OCI-LY7 (cell line): ENCODE measurements around the gene CHN1. TPM values are rescaled to one million over a fixed set of nuclear protein-coding genes. Genes with fewer than 3 reads are reported as not detected.

Experiments used
- BruUV-seq: library from RNA; stranded (reverse); fragments of 400-500 nt; replicated peaks from 2 replicates; lab custom pipeline; 2021; lab: Mats Ljungman, UMichigan
- CTCF ChIA-PET: fragments of 300-600 bp; sonication (Branson Sonifier 250); formaldehyde crosslinking; loops from one replicate; lab custom pipeline; 2022; ENCODE audit warnings: antibody characterized with exemption; ENCODE audit not compliant: unreplicated experiment; lab: Charles Lee
- POLR2A ChIA-PET: fragments of 300-600 bp; sonication (Branson Sonifier 250); formaldehyde crosslinking; loops from one replicate; lab custom pipeline; 2022; ENCODE audit warnings: antibody characterized with exemption; lab: Charles Lee
- DNase-seq: peaks from one replicate; pipeline ENCODE4 v3.0.0-alpha.2; 2015; ENCODE audit warnings: low spot score
- H2AFZ ChIP-seq: fragments of 200-600 bp; sonication (generic), shearing (Covaris generic); 2 replicates; pipeline ENCODE4 v1.6.1; 2014; ENCODE audit warnings: mild to moderate bottlenecking, antibody characterized with exemption, low read length, moderate library complexity
- H3K27ac ChIP-seq: fragments of 200-600 bp; sonication (generic); 2 replicates; pipeline ENCODE4 v1.5.1; 2014; ENCODE audit warnings: mixed run types, low read depth, mild to moderate bottlenecking, moderate library complexity, low read length, inconsistent platforms; ENCODE audit not compliant: poor library complexity, severe bottlenecking
- H3K36me3 ChIP-seq: fragments of 200-600 bp; sonication (generic); 2 replicates; pipeline ENCODE4 v1.6.1; 2014; ENCODE audit warnings: mild to moderate bottlenecking, antibody characterized with exemption, low read length, moderate library complexity, mixed read lengths; ENCODE audit not compliant: insufficient read depth
- H3K4me1 ChIP-seq: fragments of 200-600 bp; sonication (generic); 2 replicates; pipeline ENCODE4 v1.5.1; 2014; ENCODE audit warnings: mild to moderate bottlenecking, low read length; ENCODE audit not compliant: insufficient read depth, poor library complexity, severe bottlenecking
- H3K4me2 ChIP-seq: fragments of 200-600 bp; sonication (generic); 2 replicates; pipeline ENCODE4 v1.6.1; 2014; ENCODE audit warnings: mild to moderate bottlenecking, low read length
- H3K4me3 ChIP-seq: fragments of 200-600 bp; sonication (generic); 2 replicates; pipeline ENCODE4 v1.5.1; 2014; ENCODE audit warnings: mild to moderate bottlenecking, low read depth, low read length; ENCODE audit not compliant: poor library complexity, severe bottlenecking
- H3K79me2 ChIP-seq: fragments of 200-600 bp; sonication (generic); 2 replicates; pipeline ENCODE4 v1.6.1; 2016; ENCODE audit warnings: low read depth, mild to moderate bottlenecking, low read length, moderate library complexity, mixed read lengths; ENCODE audit not compliant: insufficient read depth
- H3K9me2 ChIP-seq: fragments of 200-600 bp; sonication (generic); 2 replicates; pipeline ENCODE4 v1.6.1; 2016; ENCODE audit warnings: mild to moderate bottlenecking, low read length, mixed read lengths; ENCODE audit not compliant: insufficient read depth
- H3K9me3 ChIP-seq: fragments of 200-600 bp; sonication (generic); 2 replicates; pipeline ENCODE4 v1.6.1; 2014; ENCODE audit warnings: mild to moderate bottlenecking, mixed run types, low read length, mixed read lengths
- H4K20me1 ChIP-seq: fragments of 200-600 bp; sonication (generic); 2 replicates; pipeline ENCODE4 v1.6.1; 2014; ENCODE audit warnings: mild to moderate bottlenecking, antibody characterized with exemption, low read length, moderate library complexity, mixed read lengths; ENCODE audit not compliant: insufficient read depth
- CTCF ChIP-seq: fragments of 200-600 bp; sonication (generic); conservative IDR thresholded peaks from 2 replicates; pipeline ENCODE4 v1.5.1; 2014; ENCODE audit warnings: mild to moderate bottlenecking, antibody characterized with exemption, low read length, moderate library complexity, mixed read lengths
- EZH2phosphoT487 ChIP-seq: fragments of 200-600 bp; sonication (generic); IDR thresholded peaks from 2 replicates; pipeline ENCODE4 v1.6.1; 2018; ENCODE audit warnings: low read depth, borderline replicate concordance, mild to moderate bottlenecking, mixed run types, antibody characterized with exemption, low read length, moderate library complexity, mixed read lengths
- intact Hi-C: fragments of 100-400 bp; cut with micrococcal nuclease; formaldehyde crosslinking; loops from one replicate; pipeline ENCODE4 v1.10.0; 2022; ENCODE audit not compliant: unreplicated experiment
- total RNA-seq, 2 experiments: library from RNA; depleted of rRNA in 1 of 2; stranded (reverse); fragments of >200 nt in 1 of 2; shearing (Covaris generic) in 1 of 2; gene quantifications; 2 replicates each; pipeline ENCODE4 v1.2.3, GENCODE V29; 2014 to 2022

The CHN1 gene
- total RNA-seq, 2 experiments from 2014 or later: 0.44 TPM; not detected in 1

DNA sequence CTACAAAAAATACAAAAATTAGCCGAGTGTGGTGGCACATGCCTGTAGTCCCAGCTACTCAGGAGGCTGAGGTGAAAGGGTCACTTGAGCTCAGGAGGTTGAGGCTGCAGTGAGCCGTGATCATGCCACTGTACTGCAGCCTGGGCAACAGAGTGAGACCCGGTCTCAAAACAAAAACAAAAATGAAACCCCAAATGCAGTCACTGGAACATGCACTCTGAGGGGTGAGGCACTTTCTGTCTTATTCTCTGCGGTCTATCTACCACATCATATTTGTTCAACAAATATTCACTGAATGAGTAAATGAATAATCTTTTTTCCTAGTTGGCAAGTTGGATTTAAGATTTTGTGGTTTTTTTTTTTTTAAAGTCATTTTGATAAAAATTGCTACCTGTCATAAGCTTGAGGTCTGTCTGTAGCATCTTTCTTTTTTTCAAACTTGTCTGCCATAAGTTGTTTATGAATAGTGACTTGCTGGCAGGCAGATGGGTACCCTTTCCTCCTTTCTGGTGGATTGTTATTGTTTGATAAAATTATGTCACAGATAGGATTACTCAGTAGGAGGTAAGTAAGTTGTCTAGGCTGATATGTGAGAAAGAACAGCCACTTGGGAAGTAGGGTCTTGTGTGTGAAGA lies 252.7 kb downstream of the CHN1 start:
- DNase-seq: no peak
- BruUV-seq: no TSS peak
- H3K79me2 ChIP-seq: no peaks in the 10 kb centered on the region
- no peaks in the 10 kb centered on the region for H4K20me1 ChIP-seq
- intact Hi-C loops: no loop called here
- peaks cover 8% of the 10 kb centered on the region for H3K4me1 ChIP-seq
- H3K4me2 ChIP-seq: no peak overlapping the region
- no peaks in the 10 kb centered on the region for H3K36me3 ChIP-seq
- no peak overlapping the region for H3K27ac ChIP-seq
- TF ChIP-seq EZH2phosphoT487 (no peak), CTCF (no peak)
- ChIA-PET CTCF (no interaction called here), POLR2A (interaction anchor here (1.0 kb wide), 1 partner anchor 18 kb away, joined by 3 read pairs; no protein-coding TSS in a partner anchor)
- H3K9me2 ChIP-seq: no peaks in the 10 kb centered on the region
- no peaks in the 10 kb centered on the region for H3K9me3 ChIP-seq
- peak overlapping the region; percentile 55; the same call in 1 of the 2 replicates for H2AFZ ChIP-seq
- H3K4me3 ChIP-seq: no peak overlapping the region

GRCh38 chr2:174750923-174751441 lies 254.2 kb downstream of the CHN1 start:
- TF ChIP-seq EZH2phosphoT487 (no peak), CTCF (0 out of 2 replicates have a peak, but pooled peaks have one; percentile 14)
- POLR2A ChIA-PET: interaction anchor here (0.6 kb wide), 2 partner anchors 1297 to 1426 kb away, joined by 4 to 5 read pairs; no protein-coding TSS in a partner anchor
- Histone ChIP-seq H2AFZ (peak overlapping the region; percentile 57; the same call in 1 of the 2 replicates), H3K9me3 (no peaks in the 10 kb centered on the region), H3K27ac (no peak overlapping the region), H3K36me3 (no peaks in the 10 kb centered on the region), H4K20me1 (no peaks in the 10 kb centered on the region), H3K9me2 (no peaks in the 10 kb centered on the region), H3K4me2 (peak overlapping the region; percentile 17), H3K4me3 (no peak overlapping the region), H3K4me1 (peaks cover 8% of the 10 kb centered on the region), H3K79me2 (no peaks in the 10 kb centered on the region)
- CTCF ChIA-PET: no interaction called here
- intact Hi-C loops: no loop called here
- no TSS peak for BruUV-seq
- DNase-seq: peak; percentile 5

DNA sequence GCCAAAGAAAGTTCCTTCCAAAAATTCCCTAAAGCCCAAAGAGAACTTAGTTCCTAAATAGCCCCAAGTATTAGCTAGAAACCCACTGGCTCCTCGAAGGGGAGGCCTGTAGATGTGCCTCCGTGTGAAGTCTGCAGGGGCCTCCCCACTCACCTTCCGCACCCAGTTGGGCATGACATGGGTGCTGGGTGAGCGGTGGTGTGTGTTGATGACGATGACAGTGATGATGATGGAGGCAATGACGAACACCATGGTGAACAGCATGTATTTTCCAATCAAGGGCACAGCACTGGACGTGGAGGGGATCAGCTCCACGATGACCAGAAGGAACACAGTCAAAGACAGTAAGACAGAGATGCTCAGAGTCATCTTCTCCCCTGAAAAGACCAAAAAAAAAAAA lies 255.4 kb downstream of the CHN1 start:
- no peak for DNase-seq
- no peak for TF ChIP-seq EZH2phosphoT487
- TF ChIP-seq CTCF: no peak
- intact Hi-C loops: loop anchor here (10.0 kb wide), 2 partner anchors 235 to 535 kb away; no protein-coding TSS in a partner anchor
- H3K4me3 ChIP-seq: no peak overlapping the region
- ChIA-PET CTCF (interaction anchor here (0.5 to 1.3 kb wide), 2 partner anchors 21 to 44 kb away, joined by 3 read pairs; no protein-coding TSS in a partner anchor), POLR2A (interaction anchor here (1.4 kb wide), 1 partner anchor 24 kb away, joined by 3 read pairs; no protein-coding TSS in a partner anchor)
- no peaks in the 10 kb centered on the region for H3K9me3 ChIP-seq
- H4K20me1 ChIP-seq: no peaks in the 10 kb centered on the region
- no peak overlapping the region for H3K4me2 ChIP-seq
- no peaks in the 10 kb centered on the region for H3K9me2 ChIP-seq
- no peak overlapping the region for H2AFZ ChIP-seq
- peaks cover 8% of the 10 kb centered on the region for H3K4me1 ChIP-seq
- no TSS peak for BruUV-seq
- H3K27ac ChIP-seq: no peak overlapping the region
- no peaks in the 10 kb centered on the region for H3K36me3 ChIP-seq
- H3K79me2 ChIP-seq: no peaks in the 10 kb centered on the region
